ENCODE measurements around the gene BCR.

Gene BCR

GRCh38 chr22:23202812-23203451 lies 22.6 kb downstream of the BCR start:
- Histone ChIP-seq H3K27ac (replicated peaks) (no peak overlapping the region), H3K27me3 (ENCODE audit: insufficient read depth, poor library complexity, severe bottlenecking) (no peaks in the 10 kb centered on the region), H3K4me3 (replicated peaks; ENCODE audit: insufficient read depth, low read length) (no peak overlapping the region)
- TF ChIP-seq CTCF (IDR thresholded peaks at IDR 0.05; ENCODE audit: insufficient read depth, low read length) (no peak), GABPA (IDR thresholded peaks at IDR 0.05; ENCODE audit: low read depth) (no peak), POLR2AphosphoS5 (IDR thresholded peaks at IDR 0.05; ENCODE audit: low read depth) (no peak), REST (IDR thresholded peaks at IDR 0.05; ENCODE audit: insufficient replicate concordance, low read depth) (no peak), SPI1 (IDR thresholded peaks at IDR 0.05; ENCODE audit: borderline replicate concordance, low read depth) (no peak)
- no peak for DNase-seq (ENCODE audit: low read depth in 1 of 2, low spot score in 1 of 2)

- TF ChIP-seq REST (IDR thresholded peaks at IDR 0.05; ENCODE audit: insufficient replicate concordance, low read depth) (no peak), CTCF (IDR thresholded peaks at IDR 0.05; ENCODE audit: insufficient read depth, low read length) (no peak), POLR2AphosphoS5 (IDR thresholded peaks at IDR 0.05; ENCODE audit: low read depth) (no peak)
- Histone ChIP-seq H3K4me3 (replicated peaks; ENCODE audit: insufficient read depth, low read length) (no peak overlapping the region), H3K27ac (replicated peaks) (no peak overlapping the region), H3K27me3 (ENCODE audit: insufficient read depth, poor library complexity, severe bottlenecking) (no peaks in the 10 kb centered on the region)
- no peak for DNase-seq (ENCODE audit: low read depth in 1 of 2, low spot score in 1 of 2)
Measured at GRCh38 chr22:23203452-23204124, 23.3 kb downstream of the BCR start.

GRCh38 chr22:23204125-23204488 lies 23.8 kb downstream of the BCR start:
- Histone ChIP-seq H3K4me3 (replicated peaks; ENCODE audit: insufficient read depth, low read length) (no peak overlapping the region), H3K27ac (replicated peaks) (no peak overlapping the region), H3K27me3 (ENCODE audit: insufficient read depth, poor library complexity, severe bottlenecking) (no peaks in the 10 kb centered on the region)
- no peak for DNase-seq (ENCODE audit: low read depth in 1 of 2, low spot score in 1 of 2)
- TF ChIP-seq REST (IDR thresholded peaks at IDR 0.05; ENCODE audit: insufficient replicate concordance, low read depth), result no peak
